Measurements from ENCODE around the gene OTOP3.

Gene OTOP3, protein sequence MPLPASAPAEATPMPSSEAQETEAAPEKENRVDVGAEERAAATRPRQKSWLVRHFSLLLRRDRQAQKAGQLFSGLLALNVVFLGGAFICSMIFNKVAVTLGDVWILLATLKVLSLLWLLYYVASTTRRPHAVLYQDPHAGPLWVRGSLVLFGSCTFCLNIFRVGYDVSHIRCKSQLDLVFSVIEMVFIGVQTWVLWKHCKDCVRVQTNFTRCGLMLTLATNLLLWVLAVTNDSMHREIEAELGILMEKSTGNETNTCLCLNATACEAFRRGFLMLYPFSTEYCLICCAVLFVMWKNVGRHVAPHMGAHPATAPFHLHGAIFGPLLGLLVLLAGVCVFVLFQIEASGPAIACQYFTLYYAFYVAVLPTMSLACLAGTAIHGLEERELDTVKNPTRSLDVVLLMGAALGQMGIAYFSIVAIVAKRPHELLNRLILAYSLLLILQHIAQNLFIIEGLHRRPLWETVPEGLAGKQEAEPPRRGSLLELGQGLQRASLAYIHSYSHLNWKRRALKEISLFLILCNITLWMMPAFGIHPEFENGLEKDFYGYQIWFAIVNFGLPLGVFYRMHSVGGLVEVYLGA

DNA sequence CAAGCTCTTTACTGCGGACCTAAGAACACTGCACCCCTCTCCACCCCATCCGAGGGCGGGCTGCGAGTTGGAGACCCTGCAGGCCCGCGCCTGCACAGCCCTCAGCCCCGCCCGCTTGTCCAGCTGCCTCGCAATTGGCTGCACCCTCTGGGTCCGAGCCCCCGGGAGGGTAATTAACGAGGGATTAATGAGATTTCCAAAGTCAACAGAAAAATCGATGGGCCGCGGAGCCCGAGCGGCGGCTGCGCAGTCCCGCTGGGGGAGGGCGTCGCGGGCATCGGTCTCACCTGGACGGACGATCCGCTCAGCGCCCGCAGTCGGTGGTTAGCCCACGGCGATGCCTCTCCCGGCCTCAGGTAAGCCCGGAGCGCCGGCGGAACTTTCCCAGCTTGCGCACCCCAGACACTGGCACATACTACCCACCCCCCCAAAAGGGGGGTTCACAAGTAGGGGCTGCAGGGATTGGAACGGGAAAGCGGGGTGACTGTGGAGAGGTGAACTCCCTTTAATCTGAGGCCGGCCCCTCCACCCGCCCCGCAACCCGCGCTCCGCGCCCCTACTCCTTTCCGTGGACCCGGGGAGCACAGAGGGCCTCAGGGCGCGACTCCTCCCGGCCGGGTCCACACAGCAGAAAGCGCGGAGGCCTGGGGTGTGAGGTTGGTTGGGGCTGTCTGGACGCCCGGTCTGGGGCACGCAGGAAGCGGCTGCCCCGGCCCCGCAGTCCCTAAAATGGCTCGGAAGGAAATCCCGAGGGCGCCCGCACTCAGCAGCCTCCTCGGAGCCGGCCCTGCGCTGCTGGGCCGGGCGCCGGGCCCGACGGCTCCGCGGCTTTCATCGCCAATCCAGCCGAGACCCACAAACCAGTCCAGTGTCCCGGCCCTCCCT lies at the start of gene OTOP3:
Gene OTOP3 (plus strand): TSS at position 314 of the 885 bp plus-strand sequence. CDS start 24 bp downstream, at position 338.
- no peak within 1 kb of the TSS for H3K27ac ChIP-seq
- TF ChIP-seq CTCF (IDR thresholded peaks at IDR 0.05) (no peak), ZFX (IDR thresholded peaks at IDR 0.05; ENCODE audit: borderline replicate concordance) (no peak)

DNA sequence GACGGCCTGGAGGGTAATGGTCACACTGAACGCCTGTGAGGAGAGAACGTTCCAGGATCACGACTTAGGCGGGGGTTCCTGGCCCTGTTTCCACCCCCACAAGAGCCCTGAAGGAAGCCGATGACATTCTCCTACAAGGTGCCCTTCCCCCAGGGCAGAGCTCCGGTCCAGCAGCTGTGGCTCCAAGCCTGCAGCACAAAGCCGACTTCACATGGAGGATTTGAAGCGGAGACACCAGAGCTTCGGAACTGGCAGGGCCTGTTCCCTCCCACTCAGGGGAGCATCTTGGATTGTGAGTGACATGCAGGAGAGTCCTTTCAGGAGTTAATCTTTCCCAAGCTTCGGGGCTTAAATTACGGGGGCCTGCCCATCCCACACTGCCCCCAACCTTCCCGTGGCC lies 47.2 kb upstream of the OTOP3 start:
- H3K27ac ChIP-seq = no peak overlapping the region
- TF ChIP-seq ZFX (IDR thresholded peaks at IDR 0.05; ENCODE audit: borderline replicate concordance) = no peak
- TF ChIP-seq CTCF (IDR thresholded peaks at IDR 0.05) = no peak

DNA sequence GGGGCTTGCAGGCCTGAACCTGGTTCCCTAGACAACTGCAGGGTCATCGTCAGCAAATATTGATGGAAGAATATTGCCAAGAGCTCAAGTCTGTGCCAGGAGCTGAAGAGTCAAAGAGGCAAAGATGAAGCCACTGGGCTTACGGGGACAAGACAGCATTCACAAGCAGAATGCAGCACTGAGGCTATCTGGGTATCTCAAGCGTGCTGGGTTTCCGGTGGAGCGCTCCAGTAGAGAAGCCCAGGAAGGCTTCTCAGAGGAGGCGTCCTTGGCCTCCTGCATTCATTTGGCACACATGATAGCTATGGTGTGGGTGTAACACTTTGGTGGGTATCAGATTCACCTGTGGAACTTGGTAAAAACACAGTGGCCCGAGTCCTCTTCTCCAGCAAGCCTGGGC lies 45.1 kb upstream of the OTOP3 start:
- TF ChIP-seq ZFX (IDR thresholded peaks at IDR 0.05; ENCODE audit: borderline replicate concordance) (no peak), CTCF (IDR thresholded peaks at IDR 0.05) (no peak)
- no peak overlapping the region for H3K27ac ChIP-seq

DNA sequence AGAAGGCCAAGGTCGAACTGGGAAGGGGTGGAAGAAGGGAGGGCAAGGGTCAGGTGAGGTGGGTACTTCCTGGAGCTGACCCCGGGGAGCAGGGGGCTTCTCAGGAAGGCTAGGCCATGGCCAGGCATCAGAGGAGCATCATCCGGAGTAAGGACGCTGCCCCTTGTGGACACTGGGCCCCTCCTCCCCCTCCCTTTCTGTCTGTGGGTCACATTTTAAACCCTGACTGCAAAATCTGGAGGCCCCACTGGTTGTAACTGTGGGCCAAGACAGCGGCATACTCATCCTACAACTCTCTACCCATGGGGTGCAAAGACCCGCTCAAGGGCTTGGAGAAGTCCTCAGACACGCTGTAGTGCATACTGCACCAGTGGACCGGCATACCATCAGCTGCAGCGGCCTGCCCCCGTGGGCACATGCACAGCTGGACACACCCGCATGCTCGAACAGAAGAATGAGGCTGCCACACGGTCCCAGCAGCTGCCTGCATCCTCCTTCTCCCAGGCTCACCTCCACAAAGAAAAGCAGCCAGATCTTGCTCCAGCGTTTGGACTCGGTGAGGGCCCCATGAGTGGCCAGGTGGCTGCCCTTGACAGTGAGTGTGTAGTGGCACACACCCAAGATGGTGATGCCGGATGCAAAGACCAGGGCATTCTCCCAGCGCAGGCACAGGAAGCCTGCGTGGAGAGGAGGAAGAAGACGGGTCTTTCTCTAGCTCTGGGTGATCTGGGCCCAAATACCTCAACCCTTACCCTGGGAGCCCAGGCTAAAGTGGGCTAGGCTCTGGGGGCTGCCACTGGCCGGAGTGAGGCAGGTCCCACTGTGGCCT lies 43.5 kb upstream of the OTOP3 start:
- TF ChIP-seq CTCF (IDR thresholded peaks at IDR 0.05) (peak; percentile 2; the same call in 1 of the 2 replicates), ZFX (IDR thresholded peaks at IDR 0.05; ENCODE audit: borderline replicate concordance) (no peak)
- H3K27ac ChIP-seq = no peak overlapping the region

DNA sequence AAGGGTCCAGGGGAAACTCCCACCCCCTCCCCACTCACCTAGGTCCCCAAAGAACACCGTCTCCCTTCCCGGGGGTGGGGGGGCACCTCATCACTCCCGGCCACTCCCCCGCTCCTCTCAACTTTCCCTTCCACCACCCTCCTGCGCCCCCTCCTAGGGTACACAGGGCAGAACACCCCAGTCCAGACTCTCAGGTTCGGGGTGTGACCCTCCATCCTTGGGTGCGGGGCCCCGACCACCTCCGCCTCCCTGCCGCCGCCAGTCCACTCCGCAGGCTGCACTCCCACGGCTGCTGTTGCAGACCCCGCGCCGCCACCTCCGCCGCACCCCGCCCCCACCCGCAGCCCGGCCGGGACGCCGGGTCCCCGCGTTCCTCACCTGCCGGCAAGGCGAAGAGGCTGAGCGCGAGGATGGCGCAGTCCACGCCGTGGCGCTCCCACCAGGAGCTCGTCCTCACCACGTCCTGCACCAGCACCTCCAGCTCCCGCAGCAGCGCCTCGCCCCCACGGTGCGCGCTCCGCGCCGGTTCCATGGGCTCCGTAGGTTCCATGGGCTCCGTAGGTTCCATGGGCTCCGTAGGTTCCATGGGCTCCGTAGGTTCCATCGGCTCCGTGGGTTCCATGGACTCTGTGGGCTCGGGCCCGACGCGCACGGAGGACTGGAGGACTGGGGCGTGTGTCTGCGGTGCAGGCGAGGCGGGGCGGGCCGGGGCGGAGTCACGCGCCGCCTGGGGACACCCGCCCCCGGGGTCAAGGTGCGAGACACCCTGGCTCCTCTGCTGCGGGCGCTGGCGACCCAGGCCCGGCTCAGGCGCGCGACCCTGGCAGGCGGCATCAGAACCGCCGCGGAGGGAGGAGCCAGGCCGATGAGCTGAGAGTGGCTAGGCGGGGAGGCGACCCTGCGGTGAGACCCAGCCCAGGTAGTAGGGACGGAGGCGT lies 42.5 kb upstream of the OTOP3 start, which contains the start of gene FADS6:
Gene FADS6 (minus strand): TSS at position 660 of the 938 bp plus-strand sequence. CDS start 38 bp downstream, at position 622.
- TF ChIP-seq ZFX (IDR thresholded peaks at IDR 0.05; ENCODE audit: borderline replicate concordance) (no peak), CTCF (IDR thresholded peaks at IDR 0.05) (no peak)
- H3K27ac ChIP-seq = no peak within 1 kb of the TSS
